NK-92 (cell line): ENCODE results near the gene RNF157.
A peak's percentile ranks its signal among the peaks of the same experiment; 100 is the strongest.
"Not testable (repeated sequence)": the region's sequence is repeated elsewhere in the genome, so short reads cannot be mapped to it uniquely, and the experiment has no call there.

ENCODE experiments used
- DNase-seq: peaks from one replicate; lab custom pipeline; 2025; ENCODE audit not compliant: unreplicated experiment; lab: John Stamatoyannopoulos, UW

RNF157 gene

GRCh38 chr17:76195281-76196096 is 44.8 kb downstream of the RNF157 start:
- DNase-seq: no peak

DNA sequence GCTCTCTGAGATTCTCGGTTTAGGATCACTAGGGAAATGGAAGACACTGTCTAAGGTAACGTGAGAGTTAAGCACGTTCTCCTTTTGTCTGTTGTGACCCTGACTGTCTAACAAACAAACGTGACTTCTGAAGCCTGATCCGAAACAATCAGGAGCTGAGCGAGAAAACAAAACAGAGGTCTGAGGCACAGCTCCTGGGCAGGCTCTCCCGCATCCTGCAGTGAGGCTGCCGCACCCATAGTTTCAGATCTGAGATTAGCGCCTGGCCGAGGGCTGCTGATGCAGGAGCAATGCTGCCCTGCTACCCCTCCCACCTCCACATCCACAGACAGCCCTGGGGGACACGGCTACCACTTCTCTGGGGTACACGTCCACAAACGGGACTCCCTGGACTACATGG is 46.7 kb downstream of the RNF157 start:
- DNase-seq: no peak

- DNase-seq: no peak
Measured at GRCh38 chr17:76191896-76192295, 48.4 kb downstream of the RNF157 start.

DNA sequence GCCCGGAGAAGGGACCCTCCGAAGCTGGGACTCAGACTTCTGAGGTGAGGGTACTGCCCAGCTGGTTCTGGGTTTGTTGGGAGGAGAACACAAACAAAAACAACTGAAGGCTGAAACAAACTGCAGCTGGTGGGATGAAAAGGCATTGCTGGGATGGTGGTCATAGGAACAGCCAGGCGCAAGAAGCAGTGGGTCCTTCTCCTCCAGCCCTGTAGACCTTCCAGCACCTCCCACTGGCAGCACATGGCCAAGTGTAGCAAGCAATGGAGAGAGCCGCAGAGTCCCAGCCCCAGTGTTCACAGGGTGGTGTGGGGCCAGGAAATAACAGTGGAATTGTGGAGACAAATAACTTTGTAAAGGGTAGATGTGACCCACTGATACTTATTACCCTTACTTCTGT is 50.6 kb downstream of the RNF157 start:
- no peak for DNase-seq

- DNase-seq: no peak
Measured at GRCh38 chr17:76189247-76189646, 51.0 kb downstream of the RNF157 start.

GRCh38 chr17:76188213-76189016 is 51.9 kb downstream of the RNF157 start:
- no peak for DNase-seq

GRCh38 chr17:76186774-76187173 is 53.5 kb downstream of the RNF157 start:
- not testable (repeated sequence) for DNase-seq

- no peak for DNase-seq
Measured at GRCh38 chr17:76184290-76184689, 56.0 kb downstream of the RNF157 start.

GRCh38 chr17:76182016-76182764 is 58.1 kb downstream of the RNF157 start:
- DNase-seq: peak; percentile 31

DNA sequence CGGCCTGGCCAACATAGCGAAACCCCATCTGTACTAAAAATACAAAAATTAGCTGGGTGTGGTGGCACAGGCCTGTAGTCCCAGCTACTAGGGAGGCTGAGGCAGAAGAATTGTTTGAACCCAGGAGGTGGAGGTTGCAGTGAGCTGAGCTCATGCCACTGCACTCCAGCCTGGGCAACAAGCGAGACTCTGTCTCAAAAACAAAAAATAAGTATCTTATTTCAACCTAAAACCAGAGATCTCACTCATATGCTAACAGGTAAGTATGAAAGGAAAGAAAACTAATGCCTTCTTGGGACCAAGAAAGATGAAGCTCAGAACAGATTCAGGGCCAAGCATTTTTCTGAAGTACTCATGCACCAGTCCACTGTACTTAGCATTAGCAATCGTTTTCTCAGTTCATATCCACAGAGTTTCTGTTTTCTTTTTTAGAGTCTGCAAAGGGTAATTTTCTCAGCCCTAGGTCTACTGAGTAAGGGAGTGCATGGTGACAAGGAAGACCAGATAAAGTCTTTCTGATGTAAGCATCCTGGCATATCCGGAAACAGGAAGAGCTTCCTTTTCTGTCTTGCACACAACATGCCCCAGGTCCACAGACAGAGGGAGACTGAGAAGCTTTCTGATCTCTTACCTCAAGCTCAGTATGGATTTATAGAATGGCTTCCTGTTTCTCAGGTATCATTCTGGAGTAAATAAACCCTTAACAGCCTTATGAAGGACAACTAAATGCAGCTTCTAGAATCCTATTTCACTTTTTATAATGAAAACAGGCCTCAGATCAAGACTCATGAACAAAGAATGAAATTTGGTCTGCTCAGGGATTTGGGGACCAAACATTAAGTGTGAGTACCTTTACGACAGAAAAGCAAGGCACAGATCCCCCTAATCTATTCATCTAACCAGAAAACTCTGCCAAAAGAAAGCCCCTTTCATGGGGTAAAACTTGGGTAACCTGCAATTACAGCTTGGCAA is 60.5 kb downstream of the RNF157 start:
- no peak for DNase-seq

DNA sequence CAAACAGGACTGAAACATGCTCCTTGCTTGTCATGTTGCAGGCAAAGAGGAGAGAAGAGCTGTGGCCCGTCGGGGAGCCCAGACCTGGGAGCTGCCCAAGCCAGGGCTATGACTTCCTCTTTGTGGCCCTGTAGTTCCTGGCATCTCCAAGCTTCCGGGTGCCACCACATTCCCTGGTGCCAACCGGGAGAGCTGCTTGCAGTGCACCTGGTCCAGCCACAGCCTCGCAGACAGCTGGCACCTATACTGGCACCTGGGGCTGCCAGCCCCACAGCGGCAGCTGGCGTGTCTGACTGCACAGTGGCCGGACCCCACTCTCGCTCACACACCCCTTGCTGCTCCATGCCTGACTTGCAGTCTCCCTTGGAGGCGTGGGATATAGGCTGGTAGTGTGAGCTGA is 62.2 kb downstream of the RNF157 start:
- DNase-seq: no peak

- no peak for DNase-seq
Measured at GRCh38 chr17:76176701-76177574, 63.4 kb downstream of the RNF157 start.

DNA sequence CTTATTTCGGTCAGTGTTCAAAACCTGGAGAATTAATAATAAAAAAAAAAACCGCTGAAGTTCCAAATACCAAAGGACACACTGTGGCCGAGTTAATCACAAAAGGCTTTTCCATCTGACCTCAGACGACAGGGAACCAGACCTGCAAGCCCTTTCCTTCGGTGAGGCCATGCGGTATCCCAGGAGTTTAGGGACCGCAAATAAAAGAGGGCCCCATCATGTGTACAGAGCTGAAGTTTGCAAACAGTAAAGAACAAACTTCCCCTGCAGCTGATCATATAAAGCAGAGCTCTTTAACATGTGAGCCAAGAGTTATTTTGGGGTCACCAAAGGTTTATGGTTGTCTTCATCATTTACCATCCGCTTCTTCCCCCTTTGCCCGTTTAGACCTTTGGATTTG is 66.3 kb downstream of the RNF157 start:
- no peak for DNase-seq

DNA sequence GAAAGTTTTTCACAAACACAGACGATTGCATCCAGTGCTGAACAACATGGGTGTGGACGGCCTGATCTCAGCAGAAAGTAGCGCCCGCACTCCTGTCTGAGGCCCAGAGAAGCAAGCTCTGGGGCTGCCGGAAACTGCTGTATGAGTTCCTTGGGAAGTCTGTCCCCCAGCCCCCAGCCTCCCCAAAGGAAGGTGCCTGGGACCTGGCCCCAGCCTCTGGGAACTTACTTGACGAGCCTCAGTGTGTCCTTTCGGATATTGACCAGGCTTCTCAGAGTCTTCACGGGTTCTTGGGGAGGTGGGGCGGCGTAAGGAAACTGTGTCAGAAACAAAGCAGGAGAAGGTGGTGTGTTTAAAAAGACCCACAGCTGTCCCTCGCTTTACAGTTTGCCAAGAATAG is 66.8 kb downstream of the RNF157 start:
- DNase-seq: no peak

DNA sequence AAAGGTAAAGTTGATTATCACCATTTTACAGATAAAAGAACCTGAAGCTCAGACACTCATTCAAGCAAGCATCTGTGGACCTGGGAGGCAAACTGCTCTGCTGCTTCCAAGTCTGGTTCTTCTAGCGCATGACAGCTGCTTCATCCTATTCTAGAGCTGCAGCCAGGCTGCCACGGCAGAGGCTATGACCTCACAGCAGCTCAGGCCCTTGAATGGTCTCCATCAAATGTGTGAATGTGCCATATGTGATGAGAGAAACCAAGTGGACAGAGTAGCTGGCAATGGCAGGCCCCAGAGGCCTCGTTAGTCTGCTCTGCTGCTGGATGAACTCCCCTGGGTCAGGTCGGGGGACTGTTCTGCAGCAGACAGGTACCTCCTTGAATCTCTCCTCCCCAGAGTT is 68.6 kb downstream of the RNF157 start:
- DNase-seq: no peak

DNA sequence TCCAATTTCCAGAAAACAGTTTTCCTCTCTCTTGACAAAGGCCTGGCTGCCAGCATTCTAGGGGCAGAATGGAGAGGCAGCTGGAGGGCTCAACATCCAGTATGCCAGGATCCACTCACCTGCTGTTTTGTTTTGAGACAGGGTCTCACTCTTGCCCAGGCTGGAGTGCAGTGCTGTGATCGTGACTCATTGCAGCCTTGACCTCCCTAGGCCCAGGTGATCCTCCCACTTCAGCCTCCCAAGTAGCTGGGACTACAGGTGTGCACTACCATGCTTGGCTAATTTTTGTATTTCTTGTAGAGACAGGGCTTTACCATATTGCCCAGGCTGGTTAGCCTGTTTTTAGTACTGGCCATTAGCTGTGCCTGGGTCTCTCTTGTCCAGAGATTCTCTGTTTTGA is 70.2 kb downstream of the RNF157 start:
- DNase-seq: no peak

GRCh38 chr17:76166906-76167305 is 73.4 kb downstream of the RNF157 start:
- no peak for DNase-seq

DNA sequence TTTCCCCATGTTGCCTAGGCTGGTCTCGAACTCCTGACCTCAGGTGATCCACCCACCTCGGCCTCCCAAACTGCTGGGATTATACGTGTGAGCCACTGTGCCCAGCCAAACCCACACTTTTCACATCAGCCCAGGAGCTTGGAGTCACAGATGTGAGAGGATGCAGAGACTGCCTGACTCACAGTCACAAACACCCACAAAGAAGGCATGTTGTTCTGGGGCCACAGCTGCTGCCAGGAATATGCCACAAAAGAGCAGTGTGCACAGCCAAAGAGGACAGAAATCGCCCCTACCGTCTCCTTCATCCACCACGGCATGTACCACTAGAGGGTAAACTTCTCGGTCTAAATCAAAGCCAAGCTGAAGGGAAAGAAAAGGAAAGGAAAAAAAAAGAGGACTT is 74.1 kb downstream of the RNF157 start:
- DNase-seq: no peak

DNA sequence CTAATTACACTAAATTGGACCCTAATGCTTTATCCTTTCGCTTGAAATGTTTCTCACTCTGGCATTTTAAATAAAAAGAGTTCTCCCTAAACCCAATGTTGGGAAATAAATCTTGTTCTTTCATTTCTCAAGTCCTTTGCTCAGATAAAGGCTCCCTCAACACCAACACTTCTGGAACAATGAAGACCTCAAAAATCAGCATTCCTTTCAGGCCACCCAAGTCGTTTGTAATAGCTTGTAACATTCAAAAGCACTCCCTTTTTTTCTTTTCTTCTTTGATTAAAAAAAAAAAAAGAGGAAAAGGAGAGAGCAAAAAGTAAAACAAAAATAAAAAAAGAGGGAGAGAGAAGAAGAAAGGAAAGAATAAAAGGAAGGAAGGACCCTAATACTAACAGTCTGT is 76.0 kb downstream of the RNF157 start:
- no peak for DNase-seq

DNA sequence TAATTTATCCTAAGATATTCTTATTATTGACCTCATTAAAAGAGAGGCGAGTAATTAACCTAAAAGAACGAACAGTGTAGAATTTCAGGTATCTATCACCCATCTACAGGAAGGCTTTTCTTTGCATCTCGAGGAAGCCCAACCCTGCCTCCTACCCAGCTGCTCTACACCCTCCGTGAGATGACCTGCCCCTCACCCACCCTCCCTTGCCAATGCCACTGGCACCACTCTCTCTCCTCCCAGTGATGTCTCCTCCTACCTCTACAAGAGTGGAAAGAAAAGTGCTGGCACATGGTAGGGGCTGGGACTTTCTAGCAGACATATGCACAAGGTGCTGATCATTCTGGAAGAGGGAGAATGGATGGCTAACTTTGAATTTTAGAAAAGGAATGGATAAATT is 76.4 kb downstream of the RNF157 start:
- DNase-seq: no peak
